Fibroblast of lung (primary cell): ENCODE data around the gene LMF2.

Experiments used
- CTCF ChIP-seq, 2 donors: IDR thresholded peaks in 1 of 2; conservative IDR thresholded peaks in 1 of 2; 1 replicate in 1 of 2; 2 replicates in 1 of 2; pipeline ENCODE4 v1.5.1; 2011 to 2012; ENCODE audit warnings: low read length in 2 of 2, control low read depth in 1 of 2, inconsistent platforms in 1 of 2, low read depth in 1 of 2, mild to moderate bottlenecking in 1 of 2
- EZH2 ChIP-seq: IDR thresholded peaks from 2 replicates; pipeline ENCODE4 v1.5.1; 2012; ENCODE audit warnings: low read length, control low read depth, mild to moderate bottlenecking; ENCODE audit errors: missing control alignments

DNA sequence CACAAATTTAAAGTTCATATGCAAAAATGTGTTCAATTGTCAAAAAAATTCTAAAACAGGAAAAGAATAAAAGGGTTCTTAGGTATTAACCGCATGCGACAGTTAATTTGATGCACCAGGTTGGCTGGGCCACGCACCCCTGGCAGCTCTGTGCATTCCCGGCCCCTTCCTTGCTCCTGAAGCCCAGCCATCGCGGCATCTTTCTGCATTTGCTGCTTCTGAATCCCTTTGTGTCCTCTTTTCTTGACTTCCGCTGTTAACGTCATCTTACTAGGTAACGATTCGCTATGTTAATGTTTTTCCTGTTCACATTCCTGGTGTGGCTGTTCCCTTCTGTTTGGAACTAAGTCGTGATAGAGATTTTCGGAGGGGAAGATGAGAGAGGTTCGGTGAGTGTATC, 30.3 kb upstream of the LMF2 start:
- TF ChIP-seq CTCF (conservative IDR thresholded peaks at IDR 0.05 in 1 of 2, IDR thresholded peaks at IDR 0.05 in 1 of 2; ENCODE audit: low read depth in 1 of 2, low read length in 2 of 2) = no peak
- no peak for TF ChIP-seq EZH2
